BE2C (cell line): Measurements from ENCODE around the gene DBH.

Experiments used
- DNase-seq: peaks from one replicate; pipeline ENCODE4 v3.0.0-alpha.2; 2020
- H3K27me3 ChIP-seq: fragments of 250-450 bp; sonication (Bioruptor Pico); 2 replicates; pipeline ENCODE4 v1.5.1; 2020; ENCODE audit warnings: mild to moderate bottlenecking
- H3K36me3 ChIP-seq: fragments of 250-450 bp; sonication (Bioruptor Pico); 2 replicates; pipeline ENCODE4 v1.5.1; 2020; ENCODE audit warnings: mild to moderate bottlenecking
- H3K4me1 ChIP-seq: fragments of 250-450 bp; sonication (Bioruptor Pico); 2 replicates; pipeline ENCODE4 v1.5.1; 2020
- H3K4me3 ChIP-seq: 2 replicates; pipeline ENCODE4 v1.5.1; 2011; ENCODE audit warnings: low read depth, low read length
- H3K9me3 ChIP-seq: fragments of 250-450 bp; sonication (Bioruptor Pico); 2 replicates; pipeline ENCODE4 v1.5.1; 2020
- TF ChIP-seq, protein P1 (sequence below): IDR thresholded peaks from 2 replicates; pipeline ENCODE4 v1.5.1; 2012; ENCODE audit warnings: mild to moderate bottlenecking, low read depth, low read length

DBH gene

GRCh38 chr9:133605856-133606707, 30.1 kb upstream of the DBH start:
- Histone ChIP-seq H3K9me3 (no peaks in the 10 kb centered on the region), H3K27me3 (no peaks in the 10 kb centered on the region), H3K4me1 (peaks cover 60% of the 10 kb centered on the region), H3K36me3 (peaks cover 48% of the 10 kb centered on the region), H3K4me3 (peak overlapping the region; percentile 71)
- DNase-seq = no peak
- TF ChIP-seq, protein P1, sequence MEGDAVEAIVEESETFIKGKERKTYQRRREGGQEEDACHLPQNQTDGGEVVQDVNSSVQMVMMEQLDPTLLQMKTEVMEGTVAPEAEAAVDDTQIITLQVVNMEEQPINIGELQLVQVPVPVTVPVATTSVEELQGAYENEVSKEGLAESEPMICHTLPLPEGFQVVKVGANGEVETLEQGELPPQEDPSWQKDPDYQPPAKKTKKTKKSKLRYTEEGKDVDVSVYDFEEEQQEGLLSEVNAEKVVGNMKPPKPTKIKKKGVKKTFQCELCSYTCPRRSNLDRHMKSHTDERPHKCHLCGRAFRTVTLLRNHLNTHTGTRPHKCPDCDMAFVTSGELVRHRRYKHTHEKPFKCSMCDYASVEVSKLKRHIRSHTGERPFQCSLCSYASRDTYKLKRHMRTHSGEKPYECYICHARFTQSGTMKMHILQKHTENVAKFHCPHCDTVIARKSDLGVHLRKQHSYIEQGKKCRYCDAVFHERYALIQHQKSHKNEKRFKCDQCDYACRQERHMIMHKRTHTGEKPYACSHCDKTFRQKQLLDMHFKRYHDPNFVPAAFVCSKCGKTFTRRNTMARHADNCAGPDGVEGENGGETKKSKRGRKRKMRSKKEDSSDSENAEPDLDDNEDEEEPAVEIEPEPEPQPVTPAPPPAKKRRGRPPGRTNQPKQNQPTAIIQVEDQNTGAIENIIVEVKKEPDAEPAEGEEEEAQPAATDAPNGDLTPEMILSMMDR = no peak

DNA sequence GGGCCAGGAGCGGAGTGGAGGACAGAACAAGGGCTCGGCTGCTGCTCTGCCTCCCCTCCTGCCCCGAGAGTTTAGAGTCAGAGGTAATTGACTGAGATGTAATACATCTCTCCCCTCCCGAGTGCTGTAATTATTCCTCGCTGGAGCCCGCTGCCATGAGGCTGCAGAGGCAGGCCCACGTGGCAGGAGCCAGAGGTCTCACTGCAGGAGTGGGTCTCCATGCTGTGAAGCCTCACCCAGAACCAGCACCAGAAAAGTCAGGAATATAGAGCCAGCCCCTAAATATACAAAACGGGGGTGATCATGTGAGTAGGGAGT, 29.5 kb upstream of the DBH start:
- TF ChIP-seq, protein P1 = no peak
- Histone ChIP-seq H3K9me3 (no peaks in the 10 kb centered on the region), H3K4me3 (peak overlapping the region; percentile 71), H3K4me1 (peaks cover 60% of the 10 kb centered on the region), H3K27me3 (no peaks in the 10 kb centered on the region), H3K36me3 (peaks cover 45% of the 10 kb centered on the region)
- DNase-seq = no peak

- no peak for DNase-seq
- peak overlapping the region; percentile 71 for H3K4me3 ChIP-seq
- TF ChIP-seq, protein P1 = no peak
- H3K27me3 ChIP-seq = no peaks in the 10 kb centered on the region
- H3K36me3 ChIP-seq = peaks cover 38% of the 10 kb centered on the region
- peaks cover 60% of the 10 kb centered on the region for H3K4me1 ChIP-seq
- no peaks in the 10 kb centered on the region for H3K9me3 ChIP-seq
Measured at GRCh38 chr9:133607381-133607780, 28.8 kb upstream of the DBH start.

- Histone ChIP-seq H3K4me1 (peaks cover 60% of the 10 kb centered on the region), H3K9me3 (no peaks in the 10 kb centered on the region), H3K27me3 (no peaks in the 10 kb centered on the region), H3K4me3 (peak overlapping the region; percentile 71), H3K36me3 (peaks cover 35% of the 10 kb centered on the region)
- TF ChIP-seq, protein P1 = no peak
- DNase-seq = no peak
Measured at GRCh38 chr9:133607976-133608375, 28.2 kb upstream of the DBH start.

GRCh38 chr9:133608382-133608781, 27.8 kb upstream of the DBH start:
- peaks cover 59% of the 10 kb centered on the region for H3K4me1 ChIP-seq
- TF ChIP-seq, protein P1 = no peak
- no peak for DNase-seq
- H3K4me3 ChIP-seq = peak overlapping the region; percentile 71
- H3K36me3 ChIP-seq = peaks cover 35% of the 10 kb centered on the region
- no peaks in the 10 kb centered on the region for H3K9me3 ChIP-seq
- H3K27me3 ChIP-seq = no peaks in the 10 kb centered on the region

DNA sequence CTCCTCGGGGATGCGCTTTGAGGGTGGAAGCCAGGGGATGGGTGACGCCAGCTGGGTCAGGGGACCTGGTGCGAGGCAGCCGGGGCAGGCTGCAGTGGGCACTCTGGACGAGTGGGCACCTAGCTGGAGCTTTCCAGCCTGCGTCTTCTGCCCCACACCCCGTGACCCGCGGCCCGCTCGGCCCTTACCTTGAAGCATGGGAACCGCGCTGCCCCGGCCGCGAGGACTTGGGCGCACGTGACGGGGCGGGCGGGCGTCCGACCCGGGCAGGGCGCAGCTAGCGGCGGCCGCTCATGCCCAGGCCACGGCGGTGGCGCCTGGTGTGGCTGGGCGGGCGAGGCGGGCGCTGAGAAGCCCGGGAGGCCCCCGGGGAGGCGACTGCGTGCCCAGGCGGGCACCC, 27.3 kb upstream of the DBH start:
- H3K27me3 ChIP-seq = no peaks in the 10 kb centered on the region

More for the DNA sequence above, 27.3 kb upstream of the DBH start:
- Histone ChIP-seq H3K4me3 (peak overlapping the region; percentile 71), H3K4me1 (peaks cover 56% of the 10 kb centered on the region), H3K9me3 (no peaks in the 10 kb centered on the region), H3K36me3 (peaks cover 35% of the 10 kb centered on the region)
- DNase-seq = no peak
- TF ChIP-seq, protein P1 = no peak
